ENCODE results near the gene ZBTB7A. TPM values are rescaled to one million over a fixed set of nuclear protein-coding genes. Genes with fewer than 3 reads are reported as not detected.

ZBTB7A gene
- polyA plus RNA-seq, 2 of the 4 experiments (the other 2 are of a cell fraction) = 2.3 to 11.6 TPM

DNA sequence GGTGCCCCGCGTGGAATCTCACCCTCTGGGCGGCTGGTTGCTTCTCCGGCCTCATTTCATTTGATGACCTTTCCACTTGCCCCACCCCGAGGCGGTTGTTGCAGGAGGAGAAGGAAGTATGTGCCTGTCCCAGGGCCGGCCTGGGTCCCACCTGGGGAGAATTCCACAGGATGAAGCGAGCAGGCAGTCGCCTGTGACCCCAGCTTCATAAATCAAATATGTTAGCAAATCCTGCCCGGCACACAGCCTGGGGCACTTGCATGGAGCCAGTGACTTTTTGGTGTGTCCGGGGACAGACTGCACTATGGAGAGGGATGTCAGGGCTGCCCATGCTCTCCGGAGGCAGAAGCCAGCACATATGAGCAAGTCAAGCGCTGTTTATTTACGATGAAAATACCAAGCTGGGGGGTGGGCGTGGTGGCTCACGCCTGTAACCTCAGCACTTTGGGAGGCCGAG, 19.7 kb upstream of the ZBTB7A start:
- no peak overlapping the region; the same call in 2 of the 3 replicates for H3K4me2 ChIP-seq
- WGBS (ENCODE audit: missing lambda C conversion rate) = 40% methylated on average over 10 of the region's 17 CpGs
- ATAC-seq (peak in 1 of 2 experiments; percentile 53; a peak in 3 of 6 replicates), FAIRE-seq (no peak), DNase-seq (ENCODE audit: low read depth in 1 of 2, low spot score in 1 of 2) (peak in 1 of 2 experiments; percentile 35)
- H3K4me3 ChIP-seq = no peak overlapping the region
- peaks cover 6% of the 10 kb centered on the region; the same call in 2 of the 3 replicates for H3K4me1 ChIP-seq
- ChIA-PET CTCF (interaction anchor here (0.6 to 1.6 kb wide), 2 partner anchors 12 to 101 kb away, joined by 3 to 4 read pairs; partner anchors contain the start of gene EEF2), POLR2A (no interaction called here)
- H3K27ac ChIP-seq = peak overlapping the region in 1 of 2 experiments; percentile 54; a peak in 1 of 6 replicates
- TF ChIP-seq ELK1 (IDR thresholded peaks at IDR 0.05; ENCODE audit: low read depth, low read length) = no peak
- TF ChIP-seq EHF (CRISPR knock-in tag; IDR thresholded peaks at IDR 0.05) = no peak
- TF ChIP-seq JUNB (IDR thresholded peaks at IDR 0.05) = no peak
- TF ChIP-seq SREBF2 (IDR thresholded peaks at IDR 0.05) = no peak
- TF ChIP-seq HOXB5 (CRISPR knock-in tag; IDR thresholded peaks at IDR 0.05) = no peak
- TF ChIP-seq ZFP36 (IDR thresholded peaks at IDR 0.05; ENCODE audit: borderline replicate concordance, partially characterized antibody) = no peak
- H3K9me3 ChIP-seq = no peaks in the 10 kb centered on the region

GRCh38 chr19:4084547-4084877, 17.8 kb upstream of the ZBTB7A start:
- no peaks in the 10 kb centered on the region for H3K9me3 ChIP-seq
- FAIRE-seq (no peak), DNase-seq (ENCODE audit: low read depth in 1 of 2, low spot score in 1 of 2) (no peak), ATAC-seq (no peak)
- no peak overlapping the region for H3K4me3 ChIP-seq
- H3K27ac ChIP-seq = no peak overlapping the region
- H3K4me2 ChIP-seq = no peak overlapping the region
- POLR2A ChIA-PET = no interaction called here
- TF ChIP-seq CBX2 (IDR thresholded peaks at IDR 0.05; ENCODE audit: borderline replicate concordance, low read depth) = no peak
- TF ChIP-seq ZFP36 (IDR thresholded peaks at IDR 0.05; ENCODE audit: borderline replicate concordance, partially characterized antibody) = no peak
- no peak for TF ChIP-seq CEBPB (IDR thresholded peaks at IDR 0.05)
- no peak for TF ChIP-seq HDAC2 (IDR thresholded peaks at IDR 0.05)
- no peak for TF ChIP-seq ZC3H11A (IDR thresholded peaks at IDR 0.05)
- TF ChIP-seq, protein P1, sequence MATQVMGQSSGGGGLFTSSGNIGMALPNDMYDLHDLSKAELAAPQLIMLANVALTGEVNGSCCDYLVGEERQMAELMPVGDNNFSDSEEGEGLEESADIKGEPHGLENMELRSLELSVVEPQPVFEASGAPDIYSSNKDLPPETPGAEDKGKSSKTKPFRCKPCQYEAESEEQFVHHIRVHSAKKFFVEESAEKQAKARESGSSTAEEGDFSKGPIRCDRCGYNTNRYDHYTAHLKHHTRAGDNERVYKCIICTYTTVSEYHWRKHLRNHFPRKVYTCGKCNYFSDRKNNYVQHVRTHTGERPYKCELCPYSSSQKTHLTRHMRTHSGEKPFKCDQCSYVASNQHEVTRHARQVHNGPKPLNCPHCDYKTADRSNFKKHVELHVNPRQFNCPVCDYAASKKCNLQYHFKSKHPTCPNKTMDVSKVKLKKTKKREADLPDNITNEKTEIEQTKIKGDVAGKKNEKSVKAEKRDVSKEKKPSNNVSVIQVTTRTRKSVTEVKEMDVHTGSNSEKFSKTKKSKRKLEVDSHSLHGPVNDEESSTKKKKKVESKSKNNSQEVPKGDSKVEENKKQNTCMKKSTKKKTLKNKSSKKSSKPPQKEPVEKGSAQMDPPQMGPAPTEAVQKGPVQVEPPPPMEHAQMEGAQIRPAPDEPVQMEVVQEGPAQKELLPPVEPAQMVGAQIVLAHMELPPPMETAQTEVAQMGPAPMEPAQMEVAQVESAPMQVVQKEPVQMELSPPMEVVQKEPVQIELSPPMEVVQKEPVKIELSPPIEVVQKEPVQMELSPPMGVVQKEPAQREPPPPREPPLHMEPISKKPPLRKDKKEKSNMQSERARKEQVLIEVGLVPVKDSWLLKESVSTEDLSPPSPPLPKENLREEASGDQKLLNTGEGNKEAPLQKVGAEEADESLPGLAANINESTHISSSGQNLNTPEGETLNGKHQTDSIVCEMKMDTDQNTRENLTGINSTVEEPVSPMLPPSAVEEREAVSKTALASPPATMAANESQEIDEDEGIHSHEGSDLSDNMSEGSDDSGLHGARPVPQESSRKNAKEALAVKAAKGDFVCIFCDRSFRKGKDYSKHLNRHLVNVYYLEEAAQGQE (IDR thresholded peaks at IDR 0.05) = no peak
- no peak for TF ChIP-seq KDM5A (IDR thresholded peaks at IDR 0.05)
- no peak for TF ChIP-seq CHD2 (IDR thresholded peaks at IDR 0.05; ENCODE audit: low read length, partially characterized antibody)
- no peak for TF ChIP-seq TP53 (CRISPR knock-in tag; IDR thresholded peaks at IDR 0.05)
- no peak for TF ChIP-seq ELK1 (IDR thresholded peaks at IDR 0.05; ENCODE audit: low read depth, low read length)
- CTCF ChIA-PET = no interaction called here
- WGBS (ENCODE audit: missing lambda C conversion rate) = no CpG with 5 or more reads among the region's 8 CpGs
- H3K4me1 ChIP-seq = peaks cover 6% of the 10 kb centered on the region; the same call in 2 of the 3 replicates

GRCh38 chr19:4083677-4084546, 17.2 kb upstream of the ZBTB7A start:
- ChIA-PET POLR2A (no interaction called here), CTCF (no interaction called here)
- no peak for FAIRE-seq
- Histone ChIP-seq H3K4me3 (no peak overlapping the region), H3K9me3 (no peaks in the 10 kb centered on the region), H3K27ac (no peak overlapping the region), H3K4me1 (peaks cover 6% of the 10 kb centered on the region; the same call in 2 of the 3 replicates), H3K4me2 (no peak overlapping the region)
- DNase-seq (ENCODE audit: low read depth in 1 of 2, low spot score in 1 of 2) = no peak
- ATAC-seq = 0 out of 6 replicates have a peak, but pooled peaks of 1 of the 2 experiments have one; percentile 27
- WGBS (ENCODE audit: missing lambda C conversion rate) = 85% methylated on average over 18 of the region's 28 CpGs
- no peak for TF ChIP-seq HEYL (CRISPR knock-in tag; IDR thresholded peaks at IDR 0.05)
- no peak for TF ChIP-seq RNF2 (IDR thresholded peaks at IDR 0.05; ENCODE audit: borderline replicate concordance, low read depth)
- TF ChIP-seq NPAS2 (CRISPR knock-in tag; IDR thresholded peaks at IDR 0.05; ENCODE audit: borderline replicate concordance) = no peak
- TF ChIP-seq, protein P1 (IDR thresholded peaks at IDR 0.05) = no peak
- no peak for TF ChIP-seq CBX8 (IDR thresholded peaks at IDR 0.05)
- TF ChIP-seq EHMT2 (IDR thresholded peaks at IDR 0.05; ENCODE audit: low read depth) = no peak

All from A549 (cell line).